Small intestine (tissue), 7 donors: ENCODE measurements around the gene CASP14. TPM values are rescaled to one million over a fixed set of nuclear protein-coding genes. Genes with fewer than 3 reads are reported as not detected.

Experiments
- DNase-seq, 2 donors: peaks; one replicate each; pipeline versions ENCODE4 v3.0.0 to v3.0.0-alpha.2; 2013
- FAIRE-seq: peaks from 2 replicates; lab custom pipeline; 2012; peaks lifted over from hg19 to GRCh38; lab: Jason Lieb, UNC
- H3K27ac ChIP-seq, 3 donors: one replicate each; pipeline ENCODE4 v1.5.1; 2013; ENCODE audit warnings: low read length in 2 of 3, mild to moderate bottlenecking in 2 of 3, control low read depth in 1 of 3, inconsistent platforms in 1 of 3, low read depth in 1 of 3, moderate library complexity in 1 of 3
- H3K27me3 ChIP-seq, 3 donors: one replicate each; pipeline ENCODE4 v1.6.1; 2013; ENCODE audit warnings: low read length in 3 of 3, inconsistent platforms in 1 of 3; ENCODE audit not compliant: control insufficient read depth in 3 of 3, insufficient read depth in 3 of 3
- H3K36me3 ChIP-seq, 3 donors: one replicate each; pipeline ENCODE4 v1.6.1; 2013; ENCODE audit warnings: low read length in 3 of 3, inconsistent platforms in 1 of 3, low read depth in 1 of 3, mild to moderate bottlenecking in 1 of 3, moderate library complexity in 1 of 3; ENCODE audit not compliant: control insufficient read depth in 3 of 3, insufficient read depth in 2 of 3
- H3K4me1 ChIP-seq, 3 donors: one replicate each; pipeline ENCODE4 v1.6.1; 2013; ENCODE audit warnings: low read length in 2 of 3, inconsistent platforms in 1 of 3, low read depth in 1 of 3, mild to moderate bottlenecking in 1 of 3, moderate library complexity in 1 of 3; ENCODE audit not compliant: control insufficient read depth in 3 of 3, insufficient read depth in 2 of 3
- H3K4me3 ChIP-seq, 3 donors: one replicate each; pipeline ENCODE4 v1.5.1; 2013; ENCODE audit warnings: low read length in 3 of 3, control low read depth in 1 of 3, inconsistent platforms in 1 of 3, low read depth in 1 of 3, mild to moderate bottlenecking in 1 of 3, moderate library complexity in 1 of 3
- H3K9me3 ChIP-seq, 2 donors: one replicate each; pipeline ENCODE4 v1.6.1; 2013; ENCODE audit warnings: low read depth in 1 of 2, low read length in 1 of 2; ENCODE audit not compliant: control insufficient read depth in 2 of 2, insufficient read depth in 1 of 2
- WGBS, 3 donors: extraction: QIAGEN DNeasy Blood & Tissue Kit; methylation state at CpG; one replicate each; pipeline ENCODE4 v1.1.7; 2013; 5-methylcytosine and 5-hydroxymethylcytosine counted together
- polyA plus RNA-seq, 4 donors: library from polyadenylated mRNA; stranded (reverse) in 3 of 4; unstranded in 1 of 4; fragments of 200-250 nt in 3 of 4; fragments of 120-200 nt in 1 of 4; gene quantifications; one replicate each; pipeline versions ENCODE4 v1.2.1 to v1.2.3, GENCODE V29; 2013
- donor health status: healthy with polysubstance abuse.
- donor health status: control.
- donor health status: control.
- donor health status: Bipolar disorder and iron deficiency.
- donor health status: healthy.

Gene CASP14
- polyA plus RNA-seq, 4 donors, result not detected

GRCh38 chr19:15025217-15025616, 24.1 kb upstream of the CASP14 start:
- no peak overlapping the region for H3K4me3 ChIP-seq
- H3K4me1 ChIP-seq, result no peaks in the 10 kb centered on the region
- FAIRE-seq, result no peak
- no peaks in the 10 kb centered on the region for H3K9me3 ChIP-seq
- WGBS, 3 donors, result 32 to 38% (median 34%) methylated on average over 2 of the region's 2 CpGs
- no peak overlapping the region for H3K27ac ChIP-seq
- peaks cover 0 to 3% (median 0%) of the 10 kb centered on the region in 3 donors for H3K27me3 ChIP-seq
- DNase-seq, result no peak
- H3K36me3 ChIP-seq, result no peaks in the 10 kb centered on the region

DNA sequence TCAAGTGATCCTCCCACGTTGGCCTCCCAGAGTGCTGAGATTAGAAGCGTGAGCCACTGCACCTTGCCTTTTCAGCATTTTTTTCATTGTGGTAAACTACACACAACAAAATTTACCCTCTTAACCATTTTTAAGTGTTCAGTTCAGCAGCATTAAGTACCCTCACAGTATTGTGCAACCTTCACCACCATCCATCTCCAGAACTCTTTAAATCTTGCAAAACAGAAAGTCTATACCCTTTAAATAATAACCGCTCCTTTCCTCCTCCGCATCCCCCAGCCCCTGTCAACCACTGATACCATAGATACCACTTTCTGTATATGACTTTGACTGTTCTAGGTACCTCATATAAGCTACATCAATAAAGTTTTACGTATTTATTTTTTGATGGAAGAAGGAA, 20.8 kb upstream of the CASP14 start:
- Histone ChIP-seq H3K27me3 (no peaks in the 10 kb centered on the region), H3K4me1 (no peaks in the 10 kb centered on the region), H3K9me3 (no peaks in the 10 kb centered on the region), H3K36me3 (no peaks in the 10 kb centered on the region), H3K4me3 (no peak overlapping the region), H3K27ac (no peak overlapping the region)
- FAIRE-seq (no peak), DNase-seq (no peak)
- WGBS, 3 donors, result 67 to 70% (median 69%) methylated on average over 5 of the region's 5 CpGs

DNA sequence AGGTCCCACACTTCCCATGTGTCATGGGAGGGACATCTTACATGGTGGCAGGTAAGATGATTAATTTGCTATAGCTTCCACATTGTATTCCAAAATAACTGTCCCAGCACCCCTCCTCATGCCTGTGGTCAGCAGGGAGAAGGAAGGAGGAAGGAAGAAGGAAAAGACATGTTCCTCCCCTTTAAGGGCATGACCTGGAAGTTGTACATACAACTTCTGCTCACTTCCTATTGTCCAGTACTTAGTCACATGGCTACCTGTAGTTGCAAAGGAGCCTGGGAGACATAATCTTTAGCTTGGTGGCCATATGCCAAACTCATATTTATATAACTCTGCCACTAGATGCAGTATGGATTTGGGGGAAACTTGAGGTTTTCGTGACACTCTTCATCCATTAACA, 17.6 kb upstream of the CASP14 start:
- FAIRE-seq (no peak), DNase-seq (no peak)
- H3K27me3 ChIP-seq, result no peaks in the 10 kb centered on the region
- H3K4me1 ChIP-seq, result no peaks in the 10 kb centered on the region
- WGBS, 3 donors, result 58 to 70% (median 66%) methylated on average over 1 of the region's 1 CpG
- no peak overlapping the region for H3K27ac ChIP-seq
- no peaks in the 10 kb centered on the region for H3K36me3 ChIP-seq
- H3K9me3 ChIP-seq, result no peaks in the 10 kb centered on the region
- no peak overlapping the region for H3K4me3 ChIP-seq

DNA sequence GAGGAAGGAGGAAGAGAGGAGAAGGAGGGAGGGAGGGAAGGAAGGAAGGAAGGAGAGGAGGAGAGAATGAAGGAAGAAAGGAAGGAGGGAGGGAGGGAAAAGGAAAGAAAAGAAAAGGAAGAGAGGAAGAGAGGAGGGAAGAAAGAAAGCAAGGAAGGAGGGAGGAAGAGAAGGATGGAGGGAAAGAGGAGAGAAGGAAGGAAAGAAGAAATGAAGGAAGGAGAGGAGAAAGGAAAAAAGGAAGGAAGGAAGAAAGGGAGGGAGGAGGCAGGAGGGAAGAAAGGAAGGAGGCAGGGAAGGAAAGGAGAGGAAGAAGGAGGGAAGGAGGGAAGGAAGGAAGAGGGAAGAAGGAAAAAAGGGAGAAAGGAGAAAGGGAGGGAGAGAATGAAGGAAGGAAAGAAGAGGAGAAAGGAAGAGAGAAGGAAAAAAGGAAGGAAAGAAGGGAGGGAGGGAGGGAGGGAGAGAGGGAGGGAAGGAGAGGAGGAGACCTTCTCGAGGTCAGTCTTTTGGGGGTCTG, 13.4 kb upstream of the CASP14 start:
- DNase-seq (no peak), FAIRE-seq (no peak)
- no peaks in the 10 kb centered on the region for H3K27me3 ChIP-seq
- H3K36me3 ChIP-seq, result no peaks in the 10 kb centered on the region
- WGBS, 3 donors, result 36 to 43% (median 38%) methylated on average over 1 of the region's 1 CpG
- H3K9me3 ChIP-seq, result no peaks in the 10 kb centered on the region
- no peak overlapping the region for H3K4me3 ChIP-seq
- no peaks in the 10 kb centered on the region for H3K4me1 ChIP-seq
- no peak overlapping the region for H3K27ac ChIP-seq

DNA sequence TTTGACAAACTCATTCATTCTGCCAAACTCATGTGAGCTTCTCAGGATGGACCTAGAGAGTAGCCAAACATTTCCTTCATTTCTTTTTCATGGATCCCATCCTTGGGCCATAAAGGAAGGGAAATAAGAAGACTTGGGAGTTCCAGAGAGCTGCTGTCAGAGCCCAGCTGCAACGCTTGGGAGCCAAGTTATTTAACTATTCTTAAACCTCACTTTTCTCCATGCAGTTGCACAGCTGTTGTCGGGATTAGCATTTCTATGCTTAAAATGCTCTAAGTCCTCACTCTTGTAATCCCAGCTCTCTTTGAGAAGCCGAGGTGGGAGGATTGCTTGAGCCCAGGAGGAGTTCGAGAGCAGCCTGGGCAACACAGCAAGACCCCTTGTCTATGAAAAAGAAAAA, 11.7 kb upstream of the CASP14 start:
- no peak for FAIRE-seq
- H3K9me3 ChIP-seq, result no peaks in the 10 kb centered on the region
- H3K36me3 ChIP-seq, result no peaks in the 10 kb centered on the region
- no peaks in the 10 kb centered on the region for H3K4me1 ChIP-seq
- WGBS, 3 donors, result 54 to 62% (median 57%) methylated on average over 4 of the region's 4 CpGs
- DNase-seq, result no peak
- no peaks in the 10 kb centered on the region for H3K27me3 ChIP-seq
- no peak overlapping the region for H3K27ac ChIP-seq
- H3K4me3 ChIP-seq, result no peak overlapping the region

GRCh38 chr19:15038294-15038693, 11.0 kb upstream of the CASP14 start:
- Histone ChIP-seq H3K27me3 (no peaks in the 10 kb centered on the region), H3K27ac (no peak overlapping the region), H3K36me3 (no peaks in the 10 kb centered on the region), H3K4me3 (no peak overlapping the region), H3K4me1 (no peaks in the 10 kb centered on the region), H3K9me3 (no peaks in the 10 kb centered on the region)
- FAIRE-seq (no peak), DNase-seq (no peak)
- 75 to 89% (median 78%) methylated on average over 3 of the region's 3 CpGs for WGBS, 3 donors

GRCh38 chr19:15042003-15042402, 7.3 kb upstream of the CASP14 start:
- WGBS, 3 donors, result 48 to 76% (median 56%) methylated on average over 1 of the region's 1 CpG
- no peak for DNase-seq
- FAIRE-seq, result no peak

GRCh38 chr19:15042826-15043225, 6.5 kb upstream of the CASP14 start:
- Histone ChIP-seq H3K36me3 (no peaks in the 10 kb centered on the region), H3K9me3 (no peaks in the 10 kb centered on the region), H3K27me3 (no peaks in the 10 kb centered on the region), H3K4me3 (no peak overlapping the region), H3K27ac (no peak overlapping the region), H3K4me1 (no peaks in the 10 kb centered on the region)
- WGBS, 3 donors, result 82 to 84% (median 82%) methylated on average over 2 of the region's 2 CpGs
- no peak for DNase-seq
- FAIRE-seq, result no peak

More at GRCh38 chr19:15042003-15042402, 7.3 kb upstream of the CASP14 start:
- H3K27ac ChIP-seq, result no peak overlapping the region
- H3K9me3 ChIP-seq, result no peaks in the 10 kb centered on the region
- H3K4me3 ChIP-seq, result no peak overlapping the region
- no peaks in the 10 kb centered on the region for H3K36me3 ChIP-seq
- H3K4me1 ChIP-seq, result no peaks in the 10 kb centered on the region
- H3K27me3 ChIP-seq, result no peaks in the 10 kb centered on the region

GRCh38 chr19:15045506-15045905, 3.8 kb upstream of the CASP14 start:
- Histone ChIP-seq H3K4me3 (no peak overlapping the region), H3K27ac (no peak overlapping the region), H3K27me3 (no peaks in the 10 kb centered on the region), H3K36me3 (no peaks in the 10 kb centered on the region), H3K9me3 (no peaks in the 10 kb centered on the region), H3K4me1 (no peaks in the 10 kb centered on the region)
- DNase-seq, result no peak
- WGBS, 3 donors, result 54 to 73% (median 59%) methylated on average over 3 of the region's 3 CpGs
- no peak for FAIRE-seq
